22Rv1 (cell line): ENCODE results near the gene IQSEC2.

ENCODE experiments used
- CTCF ChIP-seq: fragments of 450-650 bp; IDR thresholded peaks from 2 replicates; pipeline ENCODE4 v1.5.1; 2017; ENCODE audit warnings: mild to moderate bottlenecking
- ZFX ChIP-seq: fragments of 450-650 bp; IDR thresholded peaks from 2 replicates; pipeline ENCODE4 v1.6.1; 2017; ENCODE audit warnings: antibody characterized with exemption, borderline replicate concordance

GRCh38 chrX:53288189-53288588 is 6.8 kb upstream of the IQSEC2 start:
- TF ChIP-seq CTCF (no peak), ZFX (no peak)
